RPMI7951 (cell line): ENCODE measurements around the gene DEFB114. TPM values are rescaled to one million over a fixed set of nuclear protein-coding genes. Genes with fewer than 3 reads are reported as not detected.

ENCODE experiments used
- DNase-seq: peaks from one replicate; pipeline ENCODE4 v3.0.0-alpha.2; 2012; ENCODE audit warnings: low read depth
- total RNA-seq: library from RNA; depleted of rRNA; stranded (reverse); fragments of >200 nt; shearing (Covaris generic); gene quantifications from 2 replicates; pipeline ENCODE4 v1.2.3, GENCODE V29; 2014; rRNA removed

Gene DEFB114
- total RNA-seq, 1 experiment from 2014 or later, result not detected

- no peak for DNase-seq
Measured at GRCh38 chr6:49937017-49937416, 26.9 kb downstream of the DEFB114 start.

- DNase-seq, result no peak
Measured at GRCh38 chr6:49935387-49935786, 28.6 kb downstream of the DEFB114 start.

GRCh38 chr6:49934770-49935169 is 29.2 kb downstream of the DEFB114 start:
- no peak for DNase-seq

GRCh38 chr6:49933526-49933925 is 30.4 kb downstream of the DEFB114 start:
- DNase-seq, result no peak

- DNase-seq, result no peak
Measured at GRCh38 chr6:49929340-49929739, 34.6 kb downstream of the DEFB114 start.

GRCh38 chr6:49923826-49924225 is 40.1 kb downstream of the DEFB114 start:
- no peak for DNase-seq

- no peak for DNase-seq
Measured at GRCh38 chr6:49919935-49920644, 43.9 kb downstream of the DEFB114 start.

- no peak for DNase-seq
Measured at GRCh38 chr6:49919261-49919660, 44.7 kb downstream of the DEFB114 start.

GRCh38 chr6:49918787-49919186 is 45.2 kb downstream of the DEFB114 start:
- DNase-seq, result no peak

- no peak for DNase-seq
Measured at GRCh38 chr6:49915035-49915434, 48.9 kb downstream of the DEFB114 start.

- DNase-seq, result no peak
Measured at GRCh38 chr6:49913636-49914375, 50.2 kb downstream of the DEFB114 start.

GRCh38 chr6:49912196-49912595 is 51.8 kb downstream of the DEFB114 start:
- no peak for DNase-seq

- no peak for DNase-seq
Measured at GRCh38 chr6:49911252-49911651, 52.7 kb downstream of the DEFB114 start.

Other genes starting within 250 kb of the DEFB114 start
- not detected in 2 replicates for gene CRISP3, start 219.8 kb downstream of the DEFB114 start, total RNA-seq
- gene PGK2, start 176.9 kb downstream of the DEFB114 start, total RNA-seq, result not detected in 2 replicates
- gene CRISP1, start 97.6 kb downstream of the DEFB114 start, total RNA-seq, result not detected in 2 replicates
- gene DEFB113, start 5.5 kb upstream of the DEFB114 start, total RNA-seq, result not detected in 2 replicates
- gene DEFB110, start 57.8 kb upstream of the DEFB114 start, total RNA-seq, result not detected in 2 replicates
- not detected in 2 replicates for gene DEFB112, start 85.8 kb upstream of the DEFB114 start, total RNA-seq